Tongue (tissue), 2 donors: Measurements from ENCODE around the gene SUN2. TPM values are rescaled to one million over a fixed set of nuclear protein-coding genes. Genes with fewer than 3 reads are reported as not detected.
A peak's percentile ranks its signal among the peaks of the same experiment; 100 is the strongest.
"Not testable (repeated sequence)": the region's sequence is repeated elsewhere in the genome, so short reads cannot be mapped to it uniquely, and the experiment has no call there.

Experiments used
- DNase-seq: peaks from one replicate; pipeline ENCODE4 v3.0.0-alpha.2; 2015
- total RNA-seq: library from RNA; depleted of rRNA; stranded (reverse); fragments of >200 nt; gene quantifications from one replicate; pipeline ENCODE4 v1.2.3, GENCODE V29; 2014

SUN2 gene
- 173 TPM for total RNA-seq

- peak; percentile 94 for DNase-seq
Observed at GRCh38 chr22:38755911-38756532, at the start of gene SUN2. TSS of gene SUN2 (minus strand) at chr22:38755998. CDS start at chr22:38752628, 3,370 bp downstream.

GRCh38 chr22:38805041-38805593 is 49.3 kb upstream of the SUN2 start:
- not testable (repeated sequence) for DNase-seq

DNA sequence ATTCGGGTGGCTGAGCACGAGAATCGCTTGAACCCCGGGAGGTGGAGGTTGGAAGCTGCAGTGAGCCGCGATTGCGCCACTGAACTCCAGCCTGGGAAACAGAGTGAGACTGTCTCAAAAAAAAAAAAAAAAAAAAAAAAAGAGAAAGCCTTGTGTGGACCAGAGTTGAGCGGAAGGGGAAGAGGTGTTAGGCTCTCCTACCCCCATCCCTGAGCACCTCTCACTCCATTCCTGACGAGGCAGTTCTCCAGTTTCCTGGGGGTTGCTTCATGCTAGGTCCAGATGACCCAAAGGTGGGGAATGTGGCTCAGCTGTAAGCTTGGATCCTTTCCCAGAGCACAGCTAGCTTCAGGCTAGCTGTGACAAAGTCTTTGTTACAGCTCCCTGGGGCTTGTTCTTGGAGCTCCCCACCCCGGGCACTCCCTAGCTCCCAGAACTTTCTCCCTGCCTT is 46.9 kb upstream of the SUN2 start:
- DNase-seq: peak; percentile 24

DNA sequence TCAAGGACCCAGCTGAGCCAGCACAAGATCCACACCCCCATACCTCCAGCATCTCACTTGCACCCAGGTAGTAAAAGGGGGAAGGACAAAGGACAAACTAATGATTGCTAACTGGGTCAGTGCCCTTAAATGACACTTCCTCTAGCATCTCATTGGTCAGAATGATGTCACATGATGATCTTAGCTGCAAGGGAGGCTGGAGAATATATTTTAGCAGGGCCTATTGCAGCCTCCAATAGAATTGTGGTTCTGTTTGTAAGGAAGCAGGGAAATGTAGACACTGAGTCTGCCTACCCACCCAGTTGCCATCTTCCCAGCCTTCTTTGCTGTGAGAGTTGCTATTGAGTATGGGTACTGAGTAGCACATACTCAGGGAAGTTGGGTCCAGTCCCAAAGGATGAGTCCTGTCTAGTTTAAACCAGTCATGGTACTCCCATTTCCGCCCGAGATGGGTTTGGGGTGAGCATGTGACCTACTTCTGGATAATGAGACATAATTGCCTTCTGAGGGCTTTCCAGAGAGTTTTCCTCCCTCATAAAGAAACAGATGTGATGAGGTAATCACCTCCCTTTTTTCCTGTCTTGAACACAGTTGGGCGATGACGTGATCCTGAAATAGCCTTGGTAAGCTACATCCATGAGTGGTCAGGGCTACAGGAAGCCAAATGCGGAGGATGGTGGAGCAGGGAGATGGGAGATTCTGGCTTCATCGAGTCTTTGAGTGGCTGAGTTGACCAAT is 43.6 kb upstream of the SUN2 start:
- no peak for DNase-seq

DNA sequence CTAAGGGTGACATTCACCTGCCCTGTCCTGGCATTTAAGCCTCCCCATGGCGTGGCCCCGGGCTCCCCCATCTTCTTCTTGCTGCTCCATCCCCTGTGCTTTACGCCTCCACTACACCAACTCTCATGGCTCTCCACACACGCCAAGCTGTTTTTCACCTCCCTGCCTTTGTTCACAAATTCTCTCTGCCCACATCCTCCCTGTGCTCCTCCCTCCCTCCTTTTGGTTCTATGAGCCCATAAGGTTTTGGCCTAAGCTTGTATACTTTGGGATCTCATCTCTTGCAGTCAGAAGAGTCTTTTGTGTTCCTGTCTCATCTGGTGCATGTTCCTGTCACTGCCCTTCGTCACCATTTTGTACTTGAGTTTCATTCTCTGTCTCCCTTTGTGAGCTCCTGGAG is 42.7 kb upstream of the SUN2 start:
- DNase-seq: no peak

GRCh38 chr22:38796262-38796957 is 40.6 kb upstream of the SUN2 start:
- DNase-seq: no peak

- no peak for DNase-seq
Observed at GRCh38 chr22:38795569-38795968, 39.8 kb upstream of the SUN2 start.

GRCh38 chr22:38793721-38794466 is 38.1 kb upstream of the SUN2 start, which contains the start of gene DNAL4:
TSS of gene DNAL4 (minus strand) at chr22:38794143. CDS start at chr22:38782731, 11,412 bp downstream.
- DNase-seq: peak; percentile 99

- DNase-seq: peak; percentile 7
Observed at GRCh38 chr22:38793317-38793716, 37.5 kb upstream of the SUN2 start.

DNA sequence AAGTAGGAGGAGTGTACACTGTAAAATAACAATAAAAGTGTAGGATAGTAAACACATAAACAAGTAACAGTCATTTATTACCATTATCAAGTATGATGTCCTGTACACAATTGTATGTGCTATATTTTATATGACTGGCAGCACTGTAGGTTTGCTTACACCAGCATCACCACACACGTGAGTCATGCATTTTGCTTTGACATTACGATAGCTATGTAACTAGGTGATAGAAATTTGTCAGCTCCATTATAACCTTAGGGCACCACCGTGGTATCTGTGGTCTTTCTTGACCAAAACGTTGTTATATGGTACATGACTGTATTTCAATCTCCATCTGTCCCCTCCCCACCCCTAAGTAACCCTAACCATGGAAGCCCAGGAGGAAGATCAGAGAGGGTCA is 37.0 kb upstream of the SUN2 start:
- no peak for DNase-seq

- no peak for DNase-seq
Observed at GRCh38 chr22:38789606-38790005, 33.8 kb upstream of the SUN2 start.

DNA sequence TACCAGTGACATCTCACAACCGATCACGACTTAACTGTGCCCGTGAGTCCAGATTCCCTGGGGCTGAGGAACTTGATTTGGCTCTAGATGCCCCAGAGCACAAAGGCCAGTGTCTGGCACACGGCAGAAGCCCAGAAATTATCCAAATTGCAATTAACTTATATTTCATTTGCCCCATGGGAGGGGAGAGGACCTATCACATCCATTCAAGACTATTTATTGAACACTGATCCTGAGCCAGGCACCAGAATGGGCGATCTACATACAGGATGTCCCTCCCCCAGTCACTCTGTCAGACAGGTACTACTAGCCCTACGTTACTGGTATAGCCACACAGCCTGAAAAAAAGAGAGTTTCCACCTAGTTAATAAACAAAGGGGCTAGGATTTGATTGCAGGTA is 33.0 kb upstream of the SUN2 start:
- no peak for DNase-seq

- DNase-seq: peak; percentile 96
Observed at GRCh38 chr22:38788021-38788816, 32.4 kb upstream of the SUN2 start.

GRCh38 chr22:38786631-38787030 is 30.8 kb upstream of the SUN2 start:
- DNase-seq: no peak

- DNase-seq: no peak
Observed at GRCh38 chr22:38784856-38785255, 29.1 kb upstream of the SUN2 start.

DNA sequence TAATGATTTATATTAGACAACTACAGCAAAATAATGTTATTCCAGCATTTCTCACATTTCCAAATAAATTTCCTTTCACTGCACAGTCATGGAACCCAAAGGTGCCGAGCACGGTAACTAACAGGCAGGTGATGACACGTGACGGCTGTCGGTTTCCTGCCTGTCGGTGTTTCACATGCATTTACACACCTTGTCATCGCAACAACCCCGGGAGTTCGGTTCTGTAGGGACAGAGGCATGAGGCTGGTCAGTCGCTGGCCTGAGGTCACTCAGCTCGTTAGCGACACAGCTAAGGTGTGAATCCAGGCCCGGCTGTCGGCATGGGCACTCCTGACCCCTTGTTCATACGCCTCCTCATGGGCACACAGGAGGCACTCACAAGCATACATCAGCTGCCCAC is 28.2 kb upstream of the SUN2 start:
- no peak for DNase-seq

- DNase-seq: no peak
Observed at GRCh38 chr22:38783095-38783615, 27.4 kb upstream of the SUN2 start.

DNA sequence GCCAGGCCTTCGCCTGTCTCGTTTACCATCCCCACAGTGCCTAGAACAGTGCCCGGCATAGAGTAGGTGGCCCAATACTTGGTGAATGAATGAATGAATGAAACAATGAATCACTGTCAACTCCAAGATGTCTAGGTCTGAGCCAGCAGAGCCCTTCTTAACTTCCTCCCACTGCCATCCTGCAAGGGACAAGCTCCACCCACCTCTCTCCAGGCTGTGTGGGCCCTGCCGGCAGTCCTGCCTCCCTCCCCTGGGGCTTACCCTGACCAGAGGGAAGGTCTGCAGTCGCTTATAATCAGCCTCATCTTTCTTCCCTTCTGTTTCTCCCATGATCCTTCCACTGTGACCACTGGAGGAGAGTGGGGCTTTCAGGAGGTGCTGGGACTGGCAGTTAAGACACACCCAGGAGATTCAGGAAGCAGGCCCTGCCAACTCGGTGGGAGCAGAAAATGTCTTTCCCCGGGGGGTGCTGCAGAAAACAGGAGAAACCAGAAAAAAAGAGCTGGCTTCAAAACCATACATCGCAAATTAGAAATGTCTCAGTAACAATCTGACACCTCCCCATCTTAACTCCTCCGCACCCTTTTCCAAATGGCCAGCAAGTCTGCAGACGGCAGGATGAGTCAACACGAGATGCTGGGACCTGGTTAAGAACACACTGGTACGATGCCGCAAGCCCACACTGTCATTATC is 26.8 kb upstream of the SUN2 start:
- DNase-seq: no peak

DNA sequence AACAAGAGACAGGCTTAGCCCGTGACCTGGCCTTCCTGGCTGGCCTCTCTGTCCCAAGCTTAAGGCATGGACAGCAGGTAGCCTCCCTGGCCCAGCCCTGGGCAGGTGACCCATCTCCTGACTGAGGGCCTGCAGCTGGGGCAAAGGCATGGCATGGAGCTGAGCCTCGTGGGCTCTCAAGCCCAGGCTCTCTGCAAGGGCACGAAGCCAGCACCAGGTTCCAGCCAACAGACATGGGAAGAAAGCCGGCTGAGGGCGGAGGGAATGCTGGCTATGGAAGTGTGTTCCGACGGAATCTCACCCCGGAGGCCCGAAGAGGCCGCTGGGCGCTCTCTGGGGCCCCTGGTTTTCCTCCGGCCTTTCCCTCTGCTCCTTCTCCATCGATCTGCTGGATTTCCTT is 25.2 kb upstream of the SUN2 start:
- DNase-seq: no peak

- no peak for DNase-seq
Observed at GRCh38 chr22:38777087-38777671, 21.4 kb upstream of the SUN2 start.
